Liver (tissue), 3 donors: ENCODE measurements around the gene FAHD2A.

Source experiments
- CTCF ChIP-seq: fragments of 150-350 bp; IDR thresholded peaks from 2 replicates; pipeline ENCODE4 v1.5.1; 2017; ENCODE audit warnings: improper control_type of control experiment, low read depth, low read length; ENCODE audit not compliant: missing input control
- RAD21 ChIP-seq, 2 donors: IDR thresholded peaks; 2 replicates each; pipeline ENCODE4 v1.6.1; 2016; ENCODE audit warnings: antibody characterized with exemption in 2 of 2, mild to moderate bottlenecking in 2 of 2
- TAF1 ChIP-seq: conservative IDR thresholded peaks from 2 replicates; pipeline ENCODE4 v1.6.1; 2016; ENCODE audit warnings: antibody characterized with exemption, mild to moderate bottlenecking
- donor health status: healthy.
- donor health status: healthy.

DNA sequence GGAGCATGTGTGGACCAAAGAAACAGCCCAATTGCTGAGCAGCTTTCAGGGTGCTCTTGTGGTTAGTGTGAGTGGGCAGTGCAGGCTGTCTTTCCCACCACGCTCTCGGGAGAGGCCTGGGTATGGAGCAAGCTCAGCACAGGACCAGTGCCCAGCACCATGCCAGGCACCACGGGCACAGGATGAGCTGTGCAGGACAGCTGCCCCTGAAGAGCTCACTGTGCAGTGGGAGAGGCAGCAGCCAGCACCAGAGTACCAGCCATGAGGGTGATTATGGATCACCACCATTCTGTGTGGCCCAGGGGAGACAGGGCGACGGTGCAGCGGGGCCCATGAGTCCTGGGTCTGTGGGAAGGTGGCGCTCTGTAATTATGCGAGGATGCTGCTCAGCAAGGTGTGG, 29.7 kb upstream of the FAHD2A start:
- TF ChIP-seq CTCF: no peak
- TF ChIP-seq TAF1: no peak
- no peak for TF ChIP-seq RAD21 (IDR thresholded peaks at IDR 0.05)
